Sigmoid colon (tissue), 7 donors: ENCODE data around the gene CIART. TPM values are rescaled to one million over a fixed set of nuclear protein-coding genes. Genes with fewer than 3 reads are reported as not detected.
"Not testable (repeated sequence)": the region's sequence is repeated elsewhere in the genome, so short reads cannot be mapped to it uniquely, and the experiment has no call there.

ENCODE experiments used
- DNase-seq: peaks from one replicate; pipeline ENCODE4 v3.0.0-alpha.2; 2019
- H3K27ac ChIP-seq, 4 donors: fragments of 200-600 bp; sonication (generic); one replicate each; pipeline ENCODE4 v1.5.1; 2016 to 2019; ENCODE audit warnings: mild to moderate bottlenecking in 1 of 4
- H3K27me3 ChIP-seq, 3 donors: fragments of 200-600 bp; sonication (generic); one replicate each; pipeline ENCODE4 v1.5.1; 2019; ENCODE audit warnings: mild to moderate bottlenecking in 1 of 3
- H3K36me3 ChIP-seq, 4 donors: fragments of 200-600 bp; sonication (generic); one replicate each; pipeline ENCODE4 v1.5.1; 2016 to 2019
- H3K4me1 ChIP-seq, 4 donors: fragments of 200-600 bp; sonication (generic); one replicate each; pipeline ENCODE4 v1.5.1; 2017 to 2019
- H3K4me3 ChIP-seq, 4 donors: fragments of 200-600 bp; sonication (generic); one replicate each; pipeline ENCODE4 v1.5.1; 2017 to 2019; ENCODE audit warnings: mild to moderate bottlenecking in 2 of 4, moderate library complexity in 1 of 4
- H3K9me3 ChIP-seq, 4 donors: fragments of 200-600 bp in 3 of 4; sonication (generic) in 3 of 4; one replicate each; pipeline versions ENCODE4 v1.5.1 to v1.6.1; 2013 to 2019
- EP300 ChIP-seq, 4 donors: sonication (generic); formaldehyde crosslinking; IDR thresholded peaks; one replicate each; pipeline ENCODE4 v1.6.1; 2017; ENCODE audit warnings: antibody characterized with exemption in 4 of 4
- POLR2A ChIP-seq, 2 donors: fragments of 450-650 bp; IDR thresholded peaks; one replicate each; pipeline ENCODE4 v1.6.1; 2016; ENCODE audit warnings: antibody characterized with exemption in 2 of 2, mild to moderate bottlenecking in 2 of 2, moderate library complexity in 2 of 2
- POLR2AphosphoS5 ChIP-seq, 4 donors: sonication (generic); formaldehyde crosslinking; IDR thresholded peaks; one replicate each; pipeline ENCODE4 v1.6.1; 2017; ENCODE audit warnings: antibody characterized with exemption in 4 of 4
- WGBS, 2 donors: extraction: QIAGEN DNeasy Blood & Tissue Kit; methylation state at CpG; one replicate each; pipeline ENCODE4 v1.1.7; 2013; 5-methylcytosine and 5-hydroxymethylcytosine counted together
- intact Hi-C: fragments of 100-400 bp; cut with DNase I; formaldehyde crosslinking; loops from one replicate; pipeline ENCODE4 v1.15.1; 2023
- polyA plus RNA-seq, 3 donors: library from polyadenylated mRNA; stranded (reverse); fragments of 200-250 nt; gene quantifications; one replicate each; pipeline ENCODE4 v1.2.3, GENCODE V29; 2013
- total RNA-seq, 4 donors: library from RNA; depleted of rRNA; stranded (reverse); fragments of >200 nt; gene quantifications; one replicate each; pipeline ENCODE4 v1.1.0, GENCODE V29; 2016
- TF ChIP-seq, protein P1 (sequence below), 4 experiments: fragments of 450-650 bp in 3 of 4; fragments of 200-600 bp in 1 of 4; IDR thresholded peaks; one replicate each; pipeline ENCODE4 v1.5.1; 2016 to 2019; ENCODE audit warnings: antibody characterized with exemption in 4 of 4, mild to moderate bottlenecking in 3 of 4, moderate library complexity in 2 of 4
- donor health status: healthy with polysubstance abuse.
- donor health status: Bipolar disorder and iron deficiency.
- donor health status: healthy.

CIART gene
- total and polyA plus RNA-seq, 7 donors: 2.5 to 15.3 (median 11.9) TPM; not detected in 1

DNA sequence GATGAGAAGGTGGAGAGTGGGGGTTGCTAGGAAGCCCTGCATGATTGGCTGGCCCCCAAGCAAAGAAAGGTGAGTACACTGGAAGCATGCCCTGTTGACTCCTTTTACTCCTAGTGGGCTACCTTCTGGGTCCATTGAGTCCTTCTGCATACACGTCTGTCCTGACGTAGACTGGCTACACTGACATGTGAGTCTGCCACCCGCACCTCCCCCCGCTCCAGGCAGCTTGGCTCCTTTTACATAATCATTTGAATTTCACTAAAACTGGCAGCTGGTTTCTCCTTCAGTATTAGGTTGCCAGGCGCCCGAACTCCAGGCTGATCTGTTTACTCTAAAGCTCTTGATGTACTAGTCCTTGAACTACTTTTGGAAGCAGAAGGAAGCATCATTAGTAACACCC is 20.0 kb downstream of the CIART start:
- Histone ChIP-seq H3K27me3 (no peaks in the 10 kb centered on the region), H3K36me3 (peaks cover 7 to 72% (median 20%) of the 10 kb centered on the region in 4 donors), H3K27ac (peak overlapping the region in 1 of 4 donors; percentile 69), H3K4me3 (no peak overlapping the region), H3K9me3 (no peaks in the 10 kb centered on the region), H3K4me1 (no peaks in the 10 kb centered on the region)
- TF ChIP-seq, protein P1, sequence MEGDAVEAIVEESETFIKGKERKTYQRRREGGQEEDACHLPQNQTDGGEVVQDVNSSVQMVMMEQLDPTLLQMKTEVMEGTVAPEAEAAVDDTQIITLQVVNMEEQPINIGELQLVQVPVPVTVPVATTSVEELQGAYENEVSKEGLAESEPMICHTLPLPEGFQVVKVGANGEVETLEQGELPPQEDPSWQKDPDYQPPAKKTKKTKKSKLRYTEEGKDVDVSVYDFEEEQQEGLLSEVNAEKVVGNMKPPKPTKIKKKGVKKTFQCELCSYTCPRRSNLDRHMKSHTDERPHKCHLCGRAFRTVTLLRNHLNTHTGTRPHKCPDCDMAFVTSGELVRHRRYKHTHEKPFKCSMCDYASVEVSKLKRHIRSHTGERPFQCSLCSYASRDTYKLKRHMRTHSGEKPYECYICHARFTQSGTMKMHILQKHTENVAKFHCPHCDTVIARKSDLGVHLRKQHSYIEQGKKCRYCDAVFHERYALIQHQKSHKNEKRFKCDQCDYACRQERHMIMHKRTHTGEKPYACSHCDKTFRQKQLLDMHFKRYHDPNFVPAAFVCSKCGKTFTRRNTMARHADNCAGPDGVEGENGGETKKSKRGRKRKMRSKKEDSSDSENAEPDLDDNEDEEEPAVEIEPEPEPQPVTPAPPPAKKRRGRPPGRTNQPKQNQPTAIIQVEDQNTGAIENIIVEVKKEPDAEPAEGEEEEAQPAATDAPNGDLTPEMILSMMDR (IDR thresholded peaks at IDR 0.05): no peak
- no peak for TF ChIP-seq POLR2AphosphoS5 (IDR thresholded peaks at IDR 0.05)
- TF ChIP-seq POLR2A (IDR thresholded peaks at IDR 0.05): no peak
- TF ChIP-seq EP300 (IDR thresholded peaks at IDR 0.05): no peak
- DNase-seq: no peak
- 91 to 95% methylated on average over 6 of the region's 6 CpGs for WGBS, 2 donors
- intact Hi-C loops: no loop called here

DNA sequence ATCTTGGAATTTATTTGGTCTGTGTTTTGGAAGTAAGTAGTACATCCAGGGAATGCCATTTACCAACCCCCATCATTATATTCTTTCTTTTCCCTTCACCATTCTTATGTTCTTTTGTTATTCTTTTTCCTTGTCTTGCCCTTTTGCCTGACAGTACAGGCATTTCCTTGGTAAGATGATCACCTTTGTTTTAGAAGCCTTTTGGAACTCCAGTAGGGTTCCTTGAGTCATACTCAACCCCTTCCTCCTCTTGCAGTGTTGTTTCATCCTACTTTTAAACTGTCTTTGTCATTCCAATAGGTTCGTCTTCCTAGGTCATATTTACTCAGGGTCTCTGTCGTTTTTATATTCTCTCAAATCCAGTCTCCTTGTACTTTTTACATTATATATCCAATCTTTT is 20.5 kb downstream of the CIART start:
- no peaks in the 10 kb centered on the region for H3K9me3 ChIP-seq
- H3K27ac ChIP-seq: peak overlapping the region in 1 of 4 donors; percentile 69
- no peak for DNase-seq
- H3K36me3 ChIP-seq: peaks cover 7 to 73% (median 19%) of the 10 kb centered on the region in 4 donors
- intact Hi-C loops: no loop called here
- H3K27me3 ChIP-seq: no peaks in the 10 kb centered on the region
- 80 to 90% methylated on average over 2 of the region's 2 CpGs for WGBS, 2 donors
- no peak for TF ChIP-seq EP300 (IDR thresholded peaks at IDR 0.05)
- no peak for TF ChIP-seq POLR2AphosphoS5 (IDR thresholded peaks at IDR 0.05)
- TF ChIP-seq, protein P1 (IDR thresholded peaks at IDR 0.05): no peak
- no peak for TF ChIP-seq POLR2A (IDR thresholded peaks at IDR 0.05)
- H3K4me3 ChIP-seq: no peak overlapping the region
- no peaks in the 10 kb centered on the region for H3K4me1 ChIP-seq

DNA sequence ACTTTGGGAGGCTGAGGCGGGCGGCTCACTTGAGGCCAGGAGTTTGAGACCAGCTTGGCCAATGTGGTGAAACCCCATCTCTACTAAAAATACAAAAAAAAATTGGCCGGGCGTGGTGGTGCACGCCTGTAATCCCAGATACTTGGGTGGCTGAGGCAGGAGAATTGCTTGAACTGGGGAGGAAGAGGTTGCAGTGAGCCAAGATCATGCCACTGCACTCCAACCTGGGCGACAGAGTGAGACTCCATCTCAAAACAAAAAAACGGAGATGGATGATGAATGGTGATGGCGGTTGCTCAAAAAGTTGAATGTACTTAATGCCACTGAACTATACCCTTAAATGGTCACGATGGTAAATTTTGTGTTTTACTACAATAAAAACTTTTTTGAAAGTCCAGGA is 26.2 kb downstream of the CIART start:
- DNase-seq, intact Hi-C loops, H3K27me3 ChIP-seq, H3K27ac ChIP-seq, H3K4me1 ChIP-seq, H3K9me3 ChIP-seq, H3K4me3 ChIP-seq: not testable (repeated sequence)
- 95 to 97% methylated on average over 9 of the region's 9 CpGs for WGBS, 2 donors
- peaks cover 0 to 31% (median 0%) of the 10 kb centered on the region in 4 donors for H3K36me3 ChIP-seq

DNA sequence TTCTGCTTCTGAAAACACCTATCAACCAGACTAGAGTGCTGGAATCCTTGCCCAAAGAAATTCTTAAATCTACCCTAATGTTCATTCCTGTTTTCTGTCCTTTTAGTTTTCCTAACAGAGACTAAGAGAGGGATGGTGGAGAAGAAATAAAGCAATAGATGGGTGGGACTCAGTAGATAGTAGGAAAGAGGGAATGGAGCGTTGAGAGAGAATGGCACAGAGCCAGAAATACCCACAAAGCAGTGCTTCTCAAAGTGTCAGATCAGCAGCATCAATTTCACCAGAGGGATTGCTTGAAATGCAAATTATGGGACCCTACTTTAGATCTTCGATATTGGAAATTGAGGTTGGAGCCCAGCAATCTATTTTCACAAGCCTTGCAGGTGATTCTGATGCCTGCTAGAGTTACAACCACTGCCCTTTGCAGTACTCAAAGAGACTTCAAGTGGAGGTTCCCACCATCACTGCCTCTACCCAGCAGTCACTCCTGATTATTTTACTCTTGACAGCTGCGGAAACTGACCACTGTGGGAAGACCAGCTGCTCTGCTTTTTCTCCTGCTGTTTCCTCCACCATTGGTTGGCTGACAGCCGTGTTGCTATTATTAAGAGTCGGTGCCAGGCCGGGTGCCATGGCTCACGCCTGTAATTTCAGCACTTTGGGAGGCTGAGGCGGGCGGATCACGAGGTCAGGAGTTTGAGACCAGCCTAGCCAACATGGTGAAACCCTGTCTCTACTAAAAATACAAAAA is 27.6 kb downstream of the CIART start:
- H3K27ac ChIP-seq: no peak overlapping the region
- H3K27me3 ChIP-seq: no peaks in the 10 kb centered on the region
- no peaks in the 10 kb centered on the region for H3K4me1 ChIP-seq
- H3K9me3 ChIP-seq: no peaks in the 10 kb centered on the region
- TF ChIP-seq POLR2A (IDR thresholded peaks at IDR 0.05) (no peak), EP300 (IDR thresholded peaks at IDR 0.05) (no peak), POLR2AphosphoS5 (IDR thresholded peaks at IDR 0.05) (no peak)
- TF ChIP-seq, protein P1 (IDR thresholded peaks at IDR 0.05): no peak
- peaks cover 0 to 22% (median 0%) of the 10 kb centered on the region in 4 donors for H3K36me3 ChIP-seq
- DNase-seq: no peak
- H3K4me3 ChIP-seq: no peak overlapping the region
- WGBS, 2 donors: 67 to 88% methylated on average over 10 of the region's 10 CpGs
- intact Hi-C loops: no loop called here

DNA sequence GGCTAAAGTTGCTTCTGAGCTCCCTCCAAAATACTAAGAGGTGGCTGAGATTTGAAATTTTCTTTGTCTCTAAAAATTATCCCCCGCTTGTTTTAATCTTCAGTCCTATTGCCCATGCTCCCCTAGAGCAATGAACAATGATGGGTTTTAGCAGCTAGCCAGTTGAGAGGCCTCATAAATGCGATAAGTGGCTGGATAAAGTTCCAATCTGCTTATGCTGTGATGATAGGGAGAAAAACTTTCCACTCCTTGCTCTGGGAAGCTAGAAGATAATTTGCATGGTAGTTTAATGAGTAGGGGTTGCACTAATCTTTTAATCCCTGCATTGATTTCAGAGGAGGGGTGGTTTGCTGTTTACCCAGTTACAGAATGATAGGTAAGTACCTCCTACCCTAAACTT is 29.4 kb downstream of the CIART start:
- H3K36me3 ChIP-seq: peaks cover 0 to 17% (median 0%) of the 10 kb centered on the region in 4 donors
- no peaks in the 10 kb centered on the region for H3K4me1 ChIP-seq
- intact Hi-C loops: no loop called here
- H3K27ac ChIP-seq: no peak overlapping the region
- H3K9me3 ChIP-seq: no peaks in the 10 kb centered on the region
- H3K4me3 ChIP-seq: no peak overlapping the region
- no peak for DNase-seq
- no peaks in the 10 kb centered on the region for H3K27me3 ChIP-seq
- TF ChIP-seq EP300 (IDR thresholded peaks at IDR 0.05) (no peak), POLR2AphosphoS5 (IDR thresholded peaks at IDR 0.05) (no peak)
- WGBS, 2 donors: 92 to 93% methylated on average over 2 of the region's 2 CpGs

DNA sequence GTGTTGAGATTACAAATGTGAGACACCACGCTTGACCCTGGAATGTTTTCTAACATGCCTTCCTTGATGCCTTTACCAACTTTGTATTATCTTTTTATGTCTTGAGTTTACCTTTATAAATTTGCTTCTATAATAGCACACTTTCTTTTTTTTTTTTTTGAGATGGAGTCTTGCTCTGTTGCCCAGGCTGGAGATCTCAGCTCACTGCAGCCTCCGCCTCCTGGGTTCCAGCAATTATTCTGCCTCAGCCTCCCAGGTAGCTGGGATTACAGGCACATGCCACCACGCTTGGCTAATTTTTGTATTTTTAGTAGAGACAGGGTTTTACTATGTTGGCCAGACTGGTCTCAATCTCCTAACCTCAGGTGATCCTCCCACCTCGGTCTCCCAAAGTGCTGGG is 32.3 kb downstream of the CIART start:
- intact Hi-C loops: not testable (repeated sequence)
- WGBS, 2 donors: 94 to 98% methylated on average over 4 of the region's 4 CpGs

More for the DNA sequence above, 32.3 kb downstream of the CIART start:
- H3K27me3 ChIP-seq, DNase-seq, H3K4me3 ChIP-seq, H3K36me3 ChIP-seq, H3K27ac ChIP-seq, H3K4me1 ChIP-seq, H3K9me3 ChIP-seq: not testable (repeated sequence)
